DMS153 (cell line): ENCODE results near the gene SLC37A1.

Experiments
- DNase-seq: peaks from one replicate; lab custom pipeline; 2025; lab: John Stamatoyannopoulos, UW

SLC37A1 gene

GRCh38 chr21:42562816-42563215 lies 49.2 kb downstream of the SLC37A1 start:
- no peak for DNase-seq

- DNase-seq, result no peak
Measured at GRCh38 chr21:42563261-42563660, 49.6 kb downstream of the SLC37A1 start.

GRCh38 chr21:42563686-42564085 lies 50.0 kb downstream of the SLC37A1 start:
- DNase-seq, result no peak

GRCh38 chr21:42564561-42564971 lies 50.9 kb downstream of the SLC37A1 start:
- no peak for DNase-seq

- DNase-seq, result no peak
Measured at GRCh38 chr21:42565206-42565810, 51.7 kb downstream of the SLC37A1 start.

GRCh38 chr21:42565886-42566523 lies 52.4 kb downstream of the SLC37A1 start:
- no peak for DNase-seq

- DNase-seq, result peak; percentile 36
Measured at GRCh38 chr21:42566524-42567213, 53.0 kb downstream of the SLC37A1 start.

- no peak for DNase-seq
Measured at GRCh38 chr21:42567214-42567555, 53.5 kb downstream of the SLC37A1 start.

GRCh38 chr21:42567861-42568260 lies 54.2 kb downstream of the SLC37A1 start:
- no peak for DNase-seq

GRCh38 chr21:42568376-42568775 lies 54.7 kb downstream of the SLC37A1 start:
- no peak for DNase-seq

GRCh38 chr21:42568866-42569731 lies 55.4 kb downstream of the SLC37A1 start:
- DNase-seq, result peak; percentile 45

- DNase-seq, result no peak
Measured at GRCh38 chr21:42569732-42570301, 56.2 kb downstream of the SLC37A1 start.

GRCh38 chr21:42570362-42570761 lies 56.7 kb downstream of the SLC37A1 start:
- no peak for DNase-seq

GRCh38 chr21:42570841-42571387 lies 57.3 kb downstream of the SLC37A1 start:
- DNase-seq, result peak; percentile 85

- DNase-seq, result no peak
Measured at GRCh38 chr21:42571391-42572150, 57.9 kb downstream of the SLC37A1 start.

- no peak for DNase-seq
Measured at GRCh38 chr21:42572906-42573495, 59.3 kb downstream of the SLC37A1 start.

GRCh38 chr21:42574234-42575027 lies 60.8 kb downstream of the SLC37A1 start:
- DNase-seq, result no peak

GRCh38 chr21:42575111-42575510 lies 61.5 kb downstream of the SLC37A1 start:
- no peak for DNase-seq

GRCh38 chr21:42576639-42577038 lies 63.0 kb downstream of the SLC37A1 start:
- DNase-seq, result no peak

GRCh38 chr21:42578034-42578433 lies 64.4 kb downstream of the SLC37A1 start:
- DNase-seq, result no peak
